ENCODE data around the gene BCAS3.

BCAS3 gene

GRCh38 chr17:61410141-61411010, 732.7 kb downstream of the BCAS3 start:
- in situ Hi-C loops (cut with MboI; ENCODE audit: low sequenced_read_pairs) = no loop called here

GRCh38 chr17:61411011-61411260, 733.3 kb downstream of the BCAS3 start:
- in situ Hi-C loops (cut with MboI; ENCODE audit: low sequenced_read_pairs) = no loop called here

- in situ Hi-C loops (cut with MboI; ENCODE audit: low sequenced_read_pairs) = no loop called here
These were observed 733.9 kb downstream of the BCAS3 start for GRCh38 chr17:61411261-61412142.

GRCh38 chr17:61412143-61412859, 734.6 kb downstream of the BCAS3 start:
- in situ Hi-C loops (cut with MboI; ENCODE audit: low sequenced_read_pairs) = no loop called here

GRCh38 chr17:61412860-61413660, 735.4 kb downstream of the BCAS3 start:
- in situ Hi-C loops (cut with MboI; ENCODE audit: low sequenced_read_pairs) = no loop called here

- in situ Hi-C loops (cut with MboI; ENCODE audit: low sequenced_read_pairs) = no loop called here
These were observed 736.0 kb downstream of the BCAS3 start for GRCh38 chr17:61413661-61414126.

- in situ Hi-C loops (cut with MboI; ENCODE audit: low sequenced_read_pairs) = no loop called here
These were observed 736.7 kb downstream of the BCAS3 start for GRCh38 chr17:61414141-61414935.

GRCh38 chr17:61414936-61415251, 737.2 kb downstream of the BCAS3 start:
- in situ Hi-C loops (cut with MboI; ENCODE audit: low sequenced_read_pairs) = no loop called here

GRCh38 chr17:61415374-61416210, 737.9 kb downstream of the BCAS3 start:
- in situ Hi-C loops (cut with MboI; ENCODE audit: low sequenced_read_pairs) = no loop called here

GRCh38 chr17:61416211-61416539, 738.5 kb downstream of the BCAS3 start:
- in situ Hi-C loops (cut with MboI; ENCODE audit: low sequenced_read_pairs) = no loop called here

GRCh38 chr17:61416540-61417363, 739.1 kb downstream of the BCAS3 start:
- in situ Hi-C loops (cut with MboI; ENCODE audit: low sequenced_read_pairs) = no loop called here

GRCh38 chr17:61418449-61418848, 740.8 kb downstream of the BCAS3 start:
- in situ Hi-C loops (cut with MboI; ENCODE audit: low sequenced_read_pairs) = no loop called here

- in situ Hi-C loops (cut with MboI; ENCODE audit: low sequenced_read_pairs) = no loop called here
These were observed 741.9 kb downstream of the BCAS3 start for GRCh38 chr17:61419496-61420046.

- in situ Hi-C loops (cut with MboI; ENCODE audit: low sequenced_read_pairs) = no loop called here
These were observed 742.4 kb downstream of the BCAS3 start for GRCh38 chr17:61420052-61420451.

- in situ Hi-C loops (cut with MboI; ENCODE audit: low sequenced_read_pairs) = no loop called here
These were observed 743.2 kb downstream of the BCAS3 start for GRCh38 chr17:61420745-61421398.

GRCh38 chr17:61421460-61421859, 743.8 kb downstream of the BCAS3 start:
- in situ Hi-C loops (cut with MboI; ENCODE audit: low sequenced_read_pairs) = no loop called here

- in situ Hi-C loops (cut with MboI; ENCODE audit: low sequenced_read_pairs) = no loop called here
These were observed 744.6 kb downstream of the BCAS3 start for GRCh38 chr17:61422116-61422799.

All from HL-60/S4 treated with phorbol 12-myristate 13-acetate at 8.2 ng/mL for 4 days and 3 days (cell line).